Measurements from ENCODE around the gene USP25.

DNA sequence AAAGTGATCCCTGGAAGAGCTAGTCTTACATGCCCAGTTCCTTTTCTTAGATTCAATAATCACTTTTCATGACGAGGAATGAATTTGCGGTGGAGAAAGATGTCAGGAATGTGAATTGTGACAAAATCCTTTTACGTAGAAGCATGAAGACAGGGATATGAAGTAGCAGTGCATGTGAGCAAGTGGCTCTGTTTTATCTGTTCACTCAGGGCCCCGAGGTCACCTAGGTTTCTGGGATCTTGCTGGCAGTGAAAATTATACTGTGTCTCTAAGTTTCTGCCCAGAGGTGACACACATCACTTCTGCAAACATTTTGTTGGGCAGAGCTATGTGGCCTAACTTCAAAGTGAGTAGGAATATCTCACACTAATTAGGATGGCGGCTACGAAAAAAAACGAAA, 79.3 kb downstream of the USP25 start:
- TF ChIP-seq POLR2A (IDR thresholded peaks at IDR 0.05; ENCODE audit: low read depth, low read length) (no peak), POLR2AphosphoS5 (IDR thresholded peaks at IDR 0.05; ENCODE audit: low read depth, low read length) (no peak)

All from GM12892 (cell line).